IMR-90 (cell line): ENCODE measurements around the gene FOXO3. TPM values are rescaled to one million over a fixed set of nuclear protein-coding genes. Genes with fewer than 3 reads are reported as not detected.

Experiments used
- ATAC-seq: fragments of 200-7000 bp; cut with Tn5 transposase; 2 replicates; pipeline ENCODE4 v1.9.1; 2020; ENCODE audit warnings: low read depth, mild to moderate bottlenecking, moderate library complexity
- BruUV-seq: library from RNA; stranded (reverse); fragments of 400-500 nt; replicated peaks from 2 replicates; lab custom pipeline; 2021; lab: Mats Ljungman, UMichigan
- CTCF ChIA-PET: fragments of 300-600 bp; formaldehyde crosslinking; extraction: SDS; loops from one replicate; lab custom pipeline; 2021; ENCODE audit warnings: antibody characterized with exemption; lab: Yijun Ruan, JAX
- POLR2A ChIA-PET: fragments of 300-600 bp; sonication (Branson Sonifier 250); formaldehyde crosslinking; loops from one replicate; lab custom pipeline; 2022; ENCODE audit warnings: antibody characterized with exemption; ENCODE audit not compliant: unreplicated experiment; lab: Charles Lee
- DNase-seq: peaks from one replicate; pipeline ENCODE4 v3.0.0; 2013
- H2AFZ ChIP-seq: replicated peaks from 2 replicates; pipeline ENCODE3; 2013; ENCODE audit warnings: low read length, mild to moderate bottlenecking; ENCODE audit not compliant: poor library complexity
- H2AK5ac ChIP-seq: 2 replicates; pipeline ENCODE4 v1.6.1; 2013; ENCODE audit warnings: low read depth, low read length, inconsistent platforms
- H2AK9ac ChIP-seq: replicated peaks from 2 replicates; pipeline ENCODE3; 2013; ENCODE audit warnings: mild to moderate bottlenecking, low read depth, low read length, moderate library complexity; ENCODE audit not compliant: poor library complexity
- H2BK120ac ChIP-seq: 2 replicates; pipeline ENCODE4 v1.6.1; 2013; ENCODE audit warnings: low read depth, low read length, inconsistent platforms
- H2BK15ac ChIP-seq: 3 replicates; pipeline ENCODE4 v1.6.1; 2013; ENCODE audit warnings: low read depth, low read length, inconsistent platforms
- H2BK20ac ChIP-seq: 2 replicates; pipeline ENCODE4 v1.6.1; 2013; ENCODE audit warnings: low read depth, mild to moderate bottlenecking, inconsistent platforms, low read length, moderate library complexity
- H2BK5ac ChIP-seq: 2 replicates; pipeline ENCODE4 v1.6.1; 2013; ENCODE audit warnings: mild to moderate bottlenecking, low read depth, low read length, inconsistent platforms; ENCODE audit not compliant: poor library complexity, severe bottlenecking
- H3K14ac ChIP-seq: replicated peaks from 2 replicates; pipeline ENCODE4 v1.6.1; 2013; ENCODE audit warnings: low read depth, low read length, inconsistent platforms
- H3K18ac ChIP-seq: 2 replicates; pipeline ENCODE4 v1.6.1; 2013; ENCODE audit warnings: low read depth, low read length, control low read depth
- H3K23ac ChIP-seq: 2 replicates; pipeline ENCODE4 v1.6.1; 2013; ENCODE audit warnings: low read depth, low read length, inconsistent platforms
- H3K27ac ChIP-seq: 2 replicates; pipeline ENCODE4 v1.5.1; 2013; ENCODE audit warnings: mild to moderate bottlenecking, control low read depth, low read length; ENCODE audit not compliant: insufficient read depth
- H3K27me3 ChIP-seq: 2 replicates; pipeline ENCODE4 v1.6.1; 2013; ENCODE audit warnings: low read length; ENCODE audit not compliant: control insufficient read depth, insufficient read depth
- H3K36me3 ChIP-seq: 2 replicates; pipeline ENCODE4 v1.6.1; 2013; ENCODE audit warnings: low read length, mixed read lengths; ENCODE audit not compliant: control insufficient read depth, insufficient read depth
- H3K4ac ChIP-seq: 2 replicates; pipeline ENCODE4 v1.6.1; 2013; ENCODE audit warnings: low read depth, low read length, inconsistent platforms
- H3K4me1 ChIP-seq: 2 replicates; pipeline ENCODE4 v1.6.1; 2013; ENCODE audit warnings: low read length, mixed read lengths; ENCODE audit not compliant: control insufficient read depth, insufficient read depth
- H3K4me2 ChIP-seq: 2 replicates; pipeline ENCODE4 v1.6.1; 2013; ENCODE audit warnings: low read depth, mild to moderate bottlenecking, control low read depth, low read length, moderate library complexity
- H3K4me3 ChIP-seq: 2 replicates; pipeline ENCODE4 v1.5.1; 2013; ENCODE audit warnings: low read depth, mild to moderate bottlenecking, control low read depth, low read length, moderate library complexity; ENCODE audit not compliant: insufficient read depth
- H3K56ac ChIP-seq: 2 replicates; pipeline ENCODE4 v1.6.1; 2013; ENCODE audit warnings: low read length, inconsistent platforms; ENCODE audit not compliant: insufficient read depth; ENCODE audit errors: extremely low read depth
- H3K79me1 ChIP-seq, 2 experiments: 2 replicates each; pipeline ENCODE4 v1.6.1; 2013; ENCODE audit warnings: low read length in 2 of 2, inconsistent platforms in 1 of 2, low read depth in 1 of 2
- H3K9ac ChIP-seq: 2 replicates; pipeline ENCODE4 v1.6.1; 2013; ENCODE audit warnings: low read depth, low read length, control low read depth
- H3K9me1 ChIP-seq: 2 replicates; pipeline ENCODE4 v1.6.1; 2013; ENCODE audit warnings: low read length, inconsistent platforms; ENCODE audit not compliant: insufficient read depth
- H3K9me3 ChIP-seq: 2 replicates; pipeline ENCODE4 v1.6.1; 2013; ENCODE audit warnings: low read length; ENCODE audit not compliant: control insufficient read depth, insufficient read depth
- H4K20me1 ChIP-seq: 2 replicates; pipeline ENCODE4 v1.6.1; 2013; ENCODE audit warnings: low read length, inconsistent platforms; ENCODE audit not compliant: insufficient read depth
- H4K5ac ChIP-seq: 2 replicates; pipeline ENCODE4 v1.6.1; 2013; ENCODE audit warnings: mild to moderate bottlenecking, low read depth, low read length, control low read depth
- H4K8ac ChIP-seq, 2 experiments: 2 replicates each; pipeline ENCODE4 v1.6.1; 2013; ENCODE audit warnings: low read depth in 2 of 2, low read length in 2 of 2, control low read depth in 1 of 2, inconsistent platforms in 1 of 2
- H4K91ac ChIP-seq: 2 replicates; pipeline ENCODE4 v1.6.1; 2013; ENCODE audit warnings: low read depth, low read length, inconsistent platforms; ENCODE audit not compliant: insufficient read depth
- ELK1 ChIP-seq: fragments of 150-350 bp; IDR thresholded peaks from 2 replicates; pipeline ENCODE4 v1.6.1; 2016; ENCODE audit warnings: low read depth, mild to moderate bottlenecking, low read length, moderate library complexity, borderline replicate concordance
- MAFK ChIP-seq: IDR thresholded peaks from 2 replicates; pipeline ENCODE4 v1.6.1; 2012; ENCODE audit warnings: low read depth, low read length, improper control_type of control experiment
- MXI1 ChIP-seq: IDR thresholded peaks from 2 replicates; pipeline ENCODE4 v1.6.1; 2012; ENCODE audit warnings: low read depth, mild to moderate bottlenecking, low read length, moderate library complexity, borderline replicate concordance
- RAD21 ChIP-seq: IDR thresholded peaks from 2 replicates; pipeline ENCODE4 v1.6.1; 2012; ENCODE audit warnings: low read length, improper control_type of control experiment
- WGBS, 2 experiments: methylation state at CpG; one replicate each; pipeline versions ENCODE4 v1.1.5 to v1.1.7; 2013; ENCODE audit warnings: missing lambda C conversion rate in 2 of 2; ENCODE audit not compliant: insufficient read length in 1 of 2; ENCODE audit errors: extremely low coverage in 2 of 2; 5-methylcytosine and 5-hydroxymethylcytosine counted together
- dilution Hi-C: fragments of 300-500 bp; cut with HindIII; formaldehyde crosslinking; loops from one replicate; pipeline ENCODE4 v1.14.3; 2018; ENCODE audit warnings: low sequenced_read_pairs; ENCODE audit not compliant: unreplicated experiment
- in situ Hi-C: fragments of 300-500 bp; cut with MboI; formaldehyde crosslinking; loops from 3 replicates; pipeline ENCODE4 v1.14.3; 2019; ENCODE audit warnings: low sequenced_read_pairs, inconsistent platforms, mixed read lengths
- intact Hi-C: fragments of 100-400 bp; cut with micrococcal nuclease; formaldehyde crosslinking; loops from 2 replicates; pipeline ENCODE4 v1.10.0; 2022
- polyA plus RNA-seq, 3 experiments: library from polyadenylated mRNA; depleted of rRNA; stranded (reverse); fragments of >200 nt; gene quantifications; 2 replicates each; pipeline ENCODE4 v1.2.3, GENCODE V29; 2012; ENCODE audit warnings: low replicate concordance in 1 of 3
- total RNA-seq: library from RNA; depleted of rRNA; stranded (reverse); fragments of >200 nt; gene quantifications from 2 replicates; pipeline ENCODE4 v1.2.3, GENCODE V29; 2012

FOXO3 gene
- total and polyA plus RNA-seq, 2 of the 4 experiments (the other 2 are of a cell fraction): 17.5 to 38.7 TPM

- no peak overlapping the region for H3K4me2 ChIP-seq
- peak overlapping the region; percentile 40 to 60; a peak in 2 of 4 replicates for H4K8ac ChIP-seq
- ChIA-PET CTCF (interaction anchor here (0.6 kb wide), 2 partner anchors 307 to 513 kb away, joined by 3 to 4 read pairs; no protein-coding TSS in a partner anchor), POLR2A (no interaction called here)
- BruUV-seq: no TSS peak
- peak overlapping the region; percentile 75 for H2BK20ac ChIP-seq
- DNase-seq: no peak
- in situ Hi-C loops (no loop called here), intact Hi-C loops (loop anchor here (2.0 to 5.0 kb wide), 4 partner anchors 133 to 827 kb away; partner anchors contain the start of gene CD164), dilution Hi-C loops (no loop called here)
- H3K36me3 ChIP-seq: no peaks in the 10 kb centered on the region
- peaks cover 9% of the 10 kb centered on the region for H3K9me1 ChIP-seq
- WGBS, 2 experiments: 83% methylated on average over 1 of the region's 7 CpGs; no CpG with 5 or more reads in 1 of the 2 experiments
- peaks cover 6% of the 10 kb centered on the region for H4K20me1 ChIP-seq
- peak overlapping the region; percentile 26 for H3K18ac ChIP-seq
- peak overlapping the region; percentile 4 for H4K5ac ChIP-seq
- peak overlapping the region; percentile 24 for H2AK5ac ChIP-seq
- H3K79me1 ChIP-seq: peaks cover 0 to 18% of the 10 kb centered on the region in 2 experiments; a peak in 1 of 4 replicates
- peak overlapping the region; percentile 78 for H3K4ac ChIP-seq
- H2BK120ac ChIP-seq: peak overlapping the region; percentile 80
- no peak overlapping the region for H2AFZ ChIP-seq
- ATAC-seq: no peak
- no peak overlapping the region for H3K4me3 ChIP-seq
- H3K14ac ChIP-seq: peak overlapping the region; percentile 84
- TF ChIP-seq RAD21 (no peak), ELK1 (no peak), MXI1 (no peak), MAFK (no peak)
- peak overlapping the region; percentile 91; the same call in 2 of the 3 replicates for H2BK15ac ChIP-seq
- H2AK9ac ChIP-seq: no peak overlapping the region
- H3K4me1 ChIP-seq: peaks cover 12% of the 10 kb centered on the region
- no peak overlapping the region for H2BK5ac ChIP-seq
- no peaks in the 10 kb centered on the region for H3K27me3 ChIP-seq
- H3K9ac ChIP-seq: no peak overlapping the region
- H3K56ac ChIP-seq: no peak overlapping the region
- peak overlapping the region; percentile 82 for H4K91ac ChIP-seq
- peak overlapping the region; percentile 17; the same call in 1 of the 2 replicates for H3K27ac ChIP-seq
- no peaks in the 10 kb centered on the region for H3K9me3 ChIP-seq
- peak overlapping the region; percentile 80; the same call in 1 of the 2 replicates for H3K23ac ChIP-seq
Observed at GRCh38 chr6:108555399-108556052, 5.2 kb upstream of the FOXO3 start.
